CD4-positive, alpha-beta T cell treated with Interleukin-6 at 100 ng/mL for 8 hours (primary cell): Measurements from ENCODE around the gene COX4I2.
"Not testable (repeated sequence)": the region's sequence is repeated elsewhere in the genome, so short reads cannot be mapped to it uniquely, and the experiment has no call there.

Experiments used
- DNase-seq: peaks from one replicate; pipeline ENCODE4 v3.0.0-alpha.2; 2020; ENCODE audit warnings: mixed read lengths, low spot score

The COX4I2 gene

DNA sequence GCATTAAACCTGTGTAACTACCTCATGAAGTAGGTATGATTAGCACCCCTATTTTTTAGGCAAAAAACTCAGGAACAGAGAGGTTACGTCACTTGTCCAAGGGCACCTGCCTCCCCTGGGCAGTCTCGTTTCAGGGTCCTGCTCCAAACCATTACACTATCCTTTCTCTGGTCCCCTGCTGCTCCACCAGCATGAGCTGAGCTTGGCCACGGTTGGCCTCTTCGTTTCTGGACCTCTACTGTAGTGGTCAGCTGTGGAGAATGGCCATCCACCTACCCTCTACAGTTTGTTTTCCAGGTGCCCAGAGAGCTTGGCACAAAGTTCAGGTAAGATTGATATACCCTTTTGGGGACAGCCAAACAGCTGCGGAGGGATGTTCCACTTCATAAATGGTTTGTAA lies 16.8 kb downstream of the COX4I2 start:
- DNase-seq, result no peak

DNA sequence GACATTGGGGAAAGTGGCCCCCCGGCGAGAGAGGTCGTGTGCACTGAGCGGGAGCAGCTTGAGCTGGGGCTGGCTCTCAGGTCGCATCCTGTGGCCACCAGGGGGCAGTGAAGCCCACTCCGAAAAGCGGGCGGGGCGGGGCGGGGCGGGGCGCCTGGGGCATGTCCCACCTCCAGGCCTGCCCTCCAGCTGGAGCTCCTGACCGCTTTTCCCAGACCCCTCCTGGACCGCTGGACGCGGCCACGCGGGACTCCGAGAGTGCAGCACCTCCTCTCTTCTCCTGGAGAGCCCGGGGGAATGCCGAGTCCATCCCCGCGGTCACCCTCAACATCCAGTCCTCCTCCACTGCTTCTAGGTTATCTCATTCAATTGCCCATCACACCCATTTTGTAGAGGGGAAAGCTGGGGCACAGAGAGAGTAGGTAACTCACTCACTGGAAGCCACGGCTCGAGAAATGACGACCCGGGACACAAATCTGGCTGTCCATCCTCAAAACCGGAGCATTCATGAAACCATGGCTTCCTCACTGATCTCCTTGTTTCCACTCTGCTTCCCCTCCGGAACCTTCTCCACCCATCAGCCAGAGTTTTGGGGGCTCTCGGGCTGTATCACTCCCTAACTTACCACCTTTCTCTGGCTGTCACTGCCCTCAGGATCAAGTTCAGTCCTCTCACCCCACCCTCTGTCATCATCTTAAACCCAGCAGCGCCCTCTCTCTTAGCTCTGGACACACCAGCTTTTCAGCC lies 24.1 kb downstream of the COX4I2 start:
- DNase-seq, result peak; percentile 79

DNA sequence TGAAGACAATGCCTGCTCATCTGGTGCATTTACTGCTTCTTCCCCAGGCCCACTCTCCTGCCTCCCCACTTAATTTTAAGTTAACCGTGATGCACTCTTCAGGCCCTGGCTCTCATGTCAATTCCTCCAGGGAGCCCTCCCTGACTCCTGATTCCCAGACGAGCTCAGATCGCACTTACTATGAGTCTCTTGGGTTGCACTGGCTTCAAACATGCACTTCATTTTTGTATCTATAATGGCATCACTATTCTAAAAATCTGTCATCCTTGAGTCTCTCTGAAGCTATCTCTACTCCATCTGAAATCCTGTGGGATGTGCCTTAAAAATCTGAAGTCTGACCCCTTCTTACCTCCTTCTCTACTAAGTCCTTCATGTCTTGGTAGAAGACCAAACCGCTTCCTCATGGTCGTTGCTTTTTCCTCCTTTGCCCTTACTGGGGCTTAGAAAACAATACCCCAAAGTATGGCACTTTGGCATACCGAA lies 24.7 kb downstream of the COX4I2 start:
- no peak for DNase-seq

DNA sequence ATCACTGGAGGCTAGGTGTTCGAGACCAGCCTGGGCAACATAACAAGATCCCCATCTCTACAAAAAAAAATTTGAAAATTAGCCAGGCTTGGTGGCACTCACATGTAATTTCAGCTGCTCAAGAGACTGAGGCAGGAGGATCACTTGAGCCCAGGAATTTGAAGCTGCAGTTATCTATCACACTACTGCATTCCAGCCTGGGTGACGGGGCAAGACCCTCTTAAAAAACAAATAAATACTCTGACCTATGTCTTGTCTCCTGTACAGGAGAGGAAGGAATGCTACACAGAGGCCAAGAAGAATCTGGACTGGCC lies 25.8 kb downstream of the COX4I2 start:
- DNase-seq, result no peak

DNA sequence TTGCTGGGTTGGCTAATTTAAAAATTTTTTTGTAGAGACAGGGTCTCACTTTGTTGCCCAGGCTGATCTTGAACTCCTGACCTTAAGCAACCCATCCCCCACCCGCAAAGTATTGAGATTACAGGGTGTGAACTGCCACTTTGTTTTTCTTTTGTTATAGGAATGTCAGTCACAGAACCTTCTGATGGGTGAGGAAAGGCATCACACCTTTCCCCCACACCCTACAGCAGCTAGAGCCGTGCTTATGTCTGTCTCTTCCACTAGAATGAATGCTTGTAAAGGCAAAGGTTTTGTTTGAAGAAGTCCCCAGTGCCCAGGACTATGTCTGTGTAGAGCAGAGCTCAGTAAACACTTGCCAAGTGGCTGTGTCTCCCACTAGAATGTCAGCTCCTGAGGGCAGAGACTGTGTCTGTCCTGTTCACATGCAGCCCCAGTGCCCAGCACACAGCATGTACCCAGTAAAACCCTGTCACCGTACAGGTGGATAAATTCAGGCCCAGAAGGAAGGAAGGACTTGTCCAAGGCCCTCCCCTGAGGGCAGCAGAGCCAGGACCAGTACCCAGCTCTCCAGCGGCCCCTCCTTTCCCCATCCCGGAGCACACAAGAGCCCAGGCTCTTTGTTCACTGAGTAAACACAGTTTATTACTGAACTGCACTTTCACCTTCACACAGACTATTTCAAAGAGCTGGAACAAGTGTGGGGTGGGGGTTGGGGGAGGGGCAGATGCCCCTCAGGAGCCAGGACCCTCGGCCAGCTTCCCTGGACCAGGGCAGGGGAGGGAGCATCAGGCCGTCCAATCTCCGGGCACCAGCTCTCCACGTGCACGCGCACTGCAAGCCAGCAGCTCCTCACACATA lies 26.4 kb downstream of the COX4I2 start:
- DNase-seq, result no peak

DNA sequence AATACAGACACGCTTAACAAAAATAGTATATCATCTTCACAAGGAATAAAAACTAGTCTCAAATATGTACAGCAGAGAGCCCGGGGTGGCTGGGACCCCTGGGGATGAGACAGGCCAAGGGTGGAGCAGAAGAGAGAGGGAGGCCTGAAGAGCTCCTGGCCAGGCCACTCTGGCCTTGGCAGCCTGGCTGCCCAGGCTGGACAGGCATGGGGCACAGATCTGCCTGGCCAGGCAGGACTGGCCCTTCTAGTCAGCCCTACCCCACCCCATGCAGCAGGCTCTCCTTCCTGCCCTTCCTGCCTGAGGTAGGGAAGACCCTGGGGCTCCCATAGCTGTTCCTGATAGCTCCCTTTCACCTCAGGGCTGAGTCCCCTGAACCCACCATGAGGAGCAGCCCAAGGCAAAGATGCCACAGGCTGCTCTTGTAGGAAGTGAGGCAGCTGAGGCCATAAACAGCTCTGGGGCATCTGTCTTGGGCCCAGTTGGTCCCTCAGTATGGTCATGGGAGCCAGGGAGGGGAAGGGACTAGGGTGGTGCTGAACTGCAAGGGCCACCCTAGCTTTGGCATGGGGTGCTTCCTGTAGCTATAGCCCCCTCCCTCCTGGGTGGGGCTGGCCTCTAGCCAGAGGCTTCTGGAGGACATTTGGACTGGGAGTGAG lies 27.1 kb downstream of the COX4I2 start:
- no peak for DNase-seq

DNA sequence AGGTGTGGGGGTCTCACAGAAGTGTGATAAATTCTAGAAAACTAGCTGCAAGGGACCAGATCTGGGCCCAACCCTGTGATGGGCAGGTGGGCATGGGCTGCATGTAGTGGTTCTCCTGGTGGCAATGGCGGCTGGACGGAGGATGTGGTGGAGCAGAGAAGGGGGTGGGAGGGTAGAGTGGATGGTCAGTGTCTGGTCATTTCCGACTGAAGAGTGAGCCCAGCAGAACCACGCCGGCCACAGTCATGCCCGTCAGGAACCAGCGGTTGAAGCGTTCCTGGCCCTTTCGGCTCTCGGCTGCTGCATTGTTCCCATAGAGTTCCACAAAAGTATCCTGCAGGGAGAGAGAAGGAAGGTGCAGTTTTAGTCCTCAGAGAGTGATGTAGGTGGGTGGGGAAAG lies 28.0 kb downstream of the COX4I2 start:
- DNase-seq, result no peak

DNA sequence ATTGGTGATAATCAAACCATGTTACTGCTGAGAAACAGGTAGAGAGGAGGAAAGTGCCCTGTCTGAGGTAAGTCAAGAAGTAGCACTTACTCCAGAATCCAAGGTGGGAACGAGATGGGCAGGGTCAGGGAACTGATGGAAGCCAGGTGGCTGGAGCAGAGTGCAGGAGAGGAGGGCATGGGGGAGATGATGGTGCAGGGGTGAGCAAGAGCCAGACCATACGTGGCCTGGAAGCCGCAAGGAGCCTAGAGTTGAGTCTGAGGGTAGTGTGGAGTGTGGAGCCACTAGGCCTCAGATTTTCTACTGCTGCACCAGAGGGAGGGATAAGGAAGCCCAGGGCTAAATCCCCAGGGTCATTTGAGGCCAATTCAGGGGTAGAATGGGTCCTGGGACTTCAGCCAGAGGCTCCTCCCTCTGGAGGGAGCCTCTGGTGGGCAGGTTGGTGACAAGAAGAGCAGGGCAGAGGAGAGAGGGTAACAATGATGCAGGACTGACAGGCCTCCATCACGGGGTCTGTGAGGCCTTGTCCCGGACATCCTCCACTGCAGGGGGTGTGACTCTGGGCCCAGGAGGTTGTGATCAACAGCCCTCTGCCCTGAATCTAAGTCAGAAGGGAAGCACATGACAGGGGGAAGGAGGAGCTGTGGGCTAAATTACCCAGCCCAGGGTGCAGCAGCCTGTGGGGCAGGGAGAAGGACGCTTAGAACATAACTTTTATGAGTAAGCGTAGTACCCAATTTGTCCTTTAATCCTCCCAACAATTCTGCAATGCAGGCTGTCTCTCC lies 28.7 kb downstream of the COX4I2 start:
- peak; percentile 34 for DNase-seq

DNA sequence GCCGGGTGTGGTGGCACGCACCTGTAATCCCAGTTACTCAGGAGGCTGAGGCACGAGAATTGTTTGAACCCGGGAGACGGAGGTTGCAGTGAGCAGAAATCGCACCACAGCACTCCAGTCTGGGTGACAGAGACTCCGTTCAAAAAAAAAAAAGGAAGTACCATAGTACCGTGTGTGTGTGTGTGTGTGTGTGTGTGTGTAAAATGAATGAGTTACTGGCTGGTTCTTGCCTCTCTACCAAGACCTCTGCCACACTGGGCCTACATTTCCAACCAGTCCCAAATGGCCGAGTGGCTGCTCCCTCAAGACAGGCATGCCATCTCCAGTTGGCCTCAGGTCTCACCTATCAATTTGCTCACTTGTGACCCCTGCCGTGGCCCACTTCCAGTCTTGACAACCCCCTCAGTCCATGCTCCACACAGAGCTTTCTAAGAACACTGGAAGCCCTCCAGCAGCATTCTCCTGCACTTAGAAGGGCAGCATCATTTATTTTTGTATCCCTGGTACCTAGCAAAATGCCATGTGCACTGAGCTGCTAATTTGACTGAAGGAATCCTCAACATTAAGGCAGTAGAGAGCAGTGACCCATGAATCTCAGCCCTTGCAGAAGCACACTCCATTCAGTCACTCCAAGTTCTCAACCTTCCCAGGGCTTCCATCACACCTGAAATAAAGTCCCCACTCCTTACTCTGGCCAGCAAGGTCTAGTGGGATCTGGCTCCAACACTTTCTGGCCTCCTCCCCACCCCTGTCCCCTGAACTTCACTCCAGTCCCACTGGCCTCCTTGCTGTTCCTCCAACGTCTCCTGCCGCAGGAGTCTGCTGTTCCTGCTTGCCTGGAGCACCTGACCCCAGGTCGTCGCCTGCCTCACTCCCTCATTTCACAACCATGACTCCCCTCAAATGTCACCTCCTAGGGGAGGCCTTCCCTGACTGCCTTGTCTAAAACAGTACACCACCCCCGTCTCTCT lies 29.9 kb downstream of the COX4I2 start:
- no peak for DNase-seq

DNA sequence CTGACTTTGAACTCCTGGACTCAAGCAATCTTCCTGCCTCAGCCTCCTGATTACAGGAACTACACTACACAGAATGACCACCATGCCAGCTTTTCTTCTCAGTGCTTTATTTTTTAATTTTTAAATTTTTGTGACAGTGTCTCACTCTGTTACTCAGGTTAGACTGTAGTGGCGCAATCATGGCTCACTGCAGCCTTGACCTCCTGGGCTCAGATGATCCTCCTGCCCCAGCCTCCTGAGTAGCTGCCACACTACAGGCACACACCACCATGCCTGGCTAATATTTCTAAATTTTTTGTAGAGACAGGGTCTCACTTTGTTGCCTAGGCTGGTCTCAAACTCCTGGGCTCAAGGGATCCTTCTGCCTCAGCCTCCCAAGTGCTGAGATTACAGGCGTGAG lies 31.2 kb downstream of the COX4I2 start:
- DNase-seq, result not testable (repeated sequence)

DNA sequence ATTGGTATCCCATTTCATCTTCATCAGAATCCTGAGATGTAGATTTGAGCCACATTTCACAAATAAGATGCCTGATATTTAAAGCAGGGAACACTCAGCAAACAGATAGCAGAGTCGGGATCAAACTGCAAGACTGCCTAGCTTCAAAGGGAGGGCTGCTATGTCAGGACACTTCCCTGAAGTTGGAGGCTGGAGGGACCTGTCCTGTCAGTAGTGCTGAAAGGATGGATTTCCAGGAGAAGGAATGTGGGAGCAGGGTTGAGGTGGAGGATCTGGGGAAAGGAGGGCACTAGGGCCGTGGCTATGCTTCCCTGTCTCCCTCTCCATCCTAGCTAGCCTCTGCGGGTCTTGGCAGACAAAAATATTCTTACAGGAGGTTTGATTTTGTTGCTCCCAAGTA lies 32.2 kb downstream of the COX4I2 start:
- DNase-seq, result no peak

DNA sequence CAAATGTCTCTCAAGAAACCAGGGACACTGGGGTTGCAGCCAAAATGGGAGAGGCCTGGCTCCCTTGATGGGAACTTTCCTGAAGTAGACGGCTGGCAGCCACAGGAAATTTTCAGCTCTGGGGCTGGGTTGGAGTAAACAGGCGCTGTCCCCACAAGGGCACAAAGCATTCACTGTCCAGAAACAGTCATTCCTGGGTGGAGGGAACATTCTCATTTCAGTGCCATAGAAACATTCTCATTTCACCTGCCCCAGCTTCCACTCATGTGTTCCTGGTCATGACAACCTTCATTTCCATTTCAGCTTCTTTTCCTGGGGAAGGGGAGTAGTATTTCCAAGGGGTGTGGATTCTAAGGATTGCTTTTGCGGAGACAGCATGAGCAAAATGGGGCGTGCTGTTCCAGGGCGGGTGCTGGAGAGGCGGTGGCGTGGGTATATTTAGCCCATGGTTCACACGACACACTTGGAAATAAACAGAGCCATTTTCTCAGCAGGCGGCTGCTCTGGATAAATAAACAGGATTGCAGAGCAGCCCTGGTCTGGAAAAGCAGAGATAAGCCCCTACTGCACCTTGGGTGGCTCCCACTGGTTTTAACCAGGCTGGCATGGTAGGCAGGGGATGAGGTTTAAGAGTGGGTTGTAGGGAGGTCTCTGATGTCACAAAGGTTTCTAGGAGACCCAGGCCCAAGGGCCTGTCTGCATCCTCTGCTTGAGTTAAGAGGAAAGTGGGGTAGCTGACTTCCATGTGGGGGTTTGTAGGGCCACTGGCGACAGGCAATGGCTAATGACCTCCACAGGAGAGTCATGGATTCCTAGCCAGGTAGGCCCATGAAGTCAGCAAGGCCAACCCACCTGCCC lies 32.9 kb downstream of the COX4I2 start:
- no peak for DNase-seq

DNA sequence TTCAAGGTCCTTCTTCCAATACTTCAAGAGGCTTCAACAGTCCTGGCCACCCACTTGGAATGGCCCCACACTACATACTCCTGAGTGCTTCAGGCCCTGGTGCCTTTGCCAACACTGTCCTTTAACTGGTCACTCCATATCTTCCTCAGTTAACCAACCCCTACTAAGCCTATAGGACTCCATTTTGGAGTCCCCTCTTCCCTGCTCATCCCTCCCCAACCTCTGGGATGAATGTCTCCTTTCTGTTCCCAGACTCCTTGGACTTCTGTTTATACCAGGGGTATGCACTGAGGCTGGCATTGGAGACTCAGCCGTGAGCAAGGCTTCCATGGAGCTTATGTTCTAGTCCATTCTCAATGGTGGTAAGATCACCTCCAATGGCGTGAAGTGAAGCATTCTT lies 33.6 kb downstream of the COX4I2 start:
- no peak for DNase-seq

DNA sequence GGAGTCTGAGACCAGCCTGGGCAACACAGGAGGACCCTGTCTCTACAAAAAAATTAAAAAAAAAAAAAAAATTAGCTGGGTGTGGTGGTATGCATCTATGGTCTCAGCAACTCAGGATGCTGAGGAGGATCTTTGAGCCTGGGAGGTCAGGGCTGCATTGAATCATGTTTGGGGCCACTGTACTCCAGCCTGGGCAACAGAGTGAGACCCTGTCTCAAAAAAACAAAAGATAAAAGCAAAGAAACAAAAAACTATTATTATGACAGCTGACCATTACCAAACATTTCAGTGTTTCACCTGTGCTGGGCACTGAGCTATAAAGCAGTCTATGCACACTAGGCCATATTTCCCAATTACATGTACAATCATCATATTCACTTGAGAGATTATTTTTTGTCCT lies 35.7 kb downstream of the COX4I2 start:
- DNase-seq, result no peak

DNA sequence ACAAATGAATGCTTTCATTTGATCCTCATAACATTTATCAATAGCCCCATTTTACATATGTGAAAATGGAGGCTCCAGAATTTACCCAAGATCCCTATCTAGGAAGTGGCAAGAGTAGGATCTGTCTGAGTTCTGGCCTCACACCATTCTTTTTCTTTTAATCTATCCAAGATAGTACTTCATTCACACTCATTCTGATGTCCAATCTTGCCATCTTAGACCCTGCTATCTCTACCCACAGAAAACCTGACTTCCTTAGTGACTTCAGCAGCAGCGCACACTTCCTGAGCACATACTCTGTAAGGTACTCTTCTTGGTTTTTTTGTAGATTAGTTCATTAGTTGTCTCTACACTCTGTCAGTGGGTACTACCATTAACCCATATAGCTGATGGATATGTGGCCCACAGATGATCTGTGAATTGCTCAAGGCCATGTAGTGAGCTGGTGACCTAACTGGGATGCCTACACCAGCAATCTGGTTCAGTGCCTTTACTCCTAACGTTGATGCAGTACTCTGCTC lies 36.3 kb downstream of the COX4I2 start:
- DNase-seq, result no peak

DNA sequence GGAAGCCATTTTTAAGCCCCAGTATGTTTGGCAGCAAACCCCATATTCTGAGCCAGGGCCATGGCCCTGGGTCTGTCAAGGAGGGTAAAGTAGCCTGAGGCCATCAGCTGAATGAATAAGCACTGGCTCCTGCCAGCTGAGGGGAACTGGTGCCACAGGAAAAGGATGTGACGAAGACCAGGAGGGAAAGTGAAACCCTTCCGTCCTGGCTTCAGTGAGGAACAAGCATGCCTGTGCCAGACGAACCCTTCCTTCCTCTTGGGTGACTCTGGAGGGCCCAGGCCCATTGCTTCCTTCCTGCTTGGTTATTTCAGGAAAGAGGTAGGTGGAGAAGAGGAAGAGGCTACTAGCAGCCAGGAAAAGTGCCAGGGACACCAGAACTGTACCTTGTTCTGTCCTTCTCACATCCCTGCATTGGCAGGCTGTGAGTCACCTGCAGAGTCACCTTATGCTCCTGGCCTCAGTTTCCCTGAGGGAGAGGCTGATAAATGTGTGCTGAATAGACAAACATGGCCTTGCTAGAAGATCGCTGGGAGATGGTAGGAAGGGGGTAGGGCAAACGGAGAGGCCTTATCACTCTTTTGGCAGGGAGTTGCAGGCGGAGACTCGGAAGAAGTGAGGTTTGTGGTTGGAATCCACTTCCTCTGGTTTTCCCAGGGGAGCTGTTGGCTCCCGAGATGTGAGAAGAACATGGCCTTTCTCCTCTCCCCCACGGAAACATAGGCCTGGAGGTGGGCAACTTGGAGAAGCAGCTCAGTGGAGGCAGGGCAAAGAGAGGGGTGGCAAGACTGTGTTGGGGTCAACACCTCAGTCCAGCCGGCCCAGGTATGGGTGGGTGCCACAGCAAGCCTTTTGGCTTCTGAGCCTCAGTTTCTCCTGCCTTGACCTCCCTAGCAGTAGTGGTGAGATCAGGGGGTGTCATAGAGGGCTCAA lies 37.4 kb downstream of the COX4I2 start:
- peak; percentile 72 for DNase-seq

DNA sequence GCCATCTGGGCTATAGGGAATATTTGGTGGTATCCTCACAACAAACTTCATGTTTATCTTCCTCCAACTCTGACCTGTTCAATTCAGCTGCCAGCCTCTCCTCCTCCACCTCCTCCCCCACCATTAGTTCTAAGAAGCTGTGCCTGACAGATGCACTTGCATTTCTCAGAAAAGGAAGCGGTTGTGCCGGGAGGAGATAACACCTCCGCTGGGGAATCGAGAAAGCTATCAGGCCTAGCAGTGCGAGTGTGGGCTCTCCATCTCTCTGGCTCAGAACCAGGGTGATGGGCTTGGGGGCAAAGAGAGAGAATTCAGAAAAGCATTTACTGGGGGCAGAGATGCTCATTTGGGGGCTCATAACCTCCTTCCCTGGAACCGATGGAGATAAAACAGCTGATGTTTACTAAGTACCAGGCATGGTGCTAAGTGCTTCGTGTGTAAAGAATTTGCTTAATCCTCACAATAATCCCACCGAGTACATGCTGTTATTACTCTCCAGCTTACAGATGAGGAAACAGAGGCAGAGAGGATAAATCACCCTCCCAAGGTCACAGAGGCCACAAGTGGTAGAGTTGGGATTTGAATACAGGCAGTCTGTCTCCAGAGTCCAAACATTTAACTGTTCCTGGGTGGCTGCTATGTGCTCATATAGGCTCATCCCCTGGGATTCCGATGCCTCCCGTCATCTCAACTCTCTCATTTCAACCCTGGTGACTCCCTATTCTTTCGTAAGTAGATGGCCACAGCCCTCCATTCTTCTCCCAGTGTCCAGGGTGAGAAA lies 38.3 kb downstream of the COX4I2 start:
- DNase-seq, result peak; percentile 72

DNA sequence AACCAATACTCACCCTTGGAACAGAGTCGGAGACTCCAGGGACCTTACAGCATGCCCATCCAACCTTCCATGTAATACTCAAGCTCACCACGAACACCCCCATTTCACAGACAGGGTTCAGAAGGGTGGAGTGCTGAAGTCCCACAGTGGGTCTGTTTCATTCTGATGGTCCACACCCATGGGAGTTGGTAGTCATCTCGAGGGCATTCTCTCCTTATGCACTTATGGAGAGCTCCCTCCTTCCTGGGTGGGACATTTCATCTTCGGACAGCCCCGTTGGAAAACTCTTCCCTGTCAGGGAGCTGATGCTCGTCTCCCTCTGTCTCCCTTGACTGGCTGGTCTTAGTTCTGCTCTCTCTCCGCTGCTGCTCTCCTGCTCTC lies 38.9 kb downstream of the COX4I2 start:
- DNase-seq, result no peak
